ENCODE results near the gene CABLES2.

- TF ChIP-seq POLR2A (IDR thresholded peaks at IDR 0.05; ENCODE audit: low read length) (no peak), GATA1 (IDR thresholded peaks at IDR 0.05; ENCODE audit: low read depth, low read length) (no peak)
Measured at GRCh38 chr20:62370807-62371587, 36.1 kb downstream of the CABLES2 start.

All from erythroblast (primary cell).